HL-60 (cell line): Measurements from ENCODE around the gene GBGT1.

Source experiments
- GABPA ChIP-seq: IDR thresholded peaks from 2 replicates; pipeline ENCODE4 v1.6.1; 2012; ENCODE audit warnings: low read depth
- POLR2AphosphoS5 ChIP-seq: IDR thresholded peaks from 2 replicates; pipeline ENCODE4 v1.6.1; 2012; ENCODE audit warnings: low read depth
- REST ChIP-seq: IDR thresholded peaks from 2 replicates; pipeline ENCODE4 v1.6.1; 2012; ENCODE audit warnings: low read depth; ENCODE audit not compliant: insufficient replicate concordance
- TF ChIP-seq, protein P1 (sequence below): IDR thresholded peaks from one replicate; pipeline ENCODE4 v1.5.1; 2011; ENCODE audit warnings: low read length, control low read depth, inconsistent platforms; ENCODE audit not compliant: insufficient read depth

- TF ChIP-seq REST = no peak
- TF ChIP-seq POLR2AphosphoS5 = no peak
- TF ChIP-seq, protein P1, sequence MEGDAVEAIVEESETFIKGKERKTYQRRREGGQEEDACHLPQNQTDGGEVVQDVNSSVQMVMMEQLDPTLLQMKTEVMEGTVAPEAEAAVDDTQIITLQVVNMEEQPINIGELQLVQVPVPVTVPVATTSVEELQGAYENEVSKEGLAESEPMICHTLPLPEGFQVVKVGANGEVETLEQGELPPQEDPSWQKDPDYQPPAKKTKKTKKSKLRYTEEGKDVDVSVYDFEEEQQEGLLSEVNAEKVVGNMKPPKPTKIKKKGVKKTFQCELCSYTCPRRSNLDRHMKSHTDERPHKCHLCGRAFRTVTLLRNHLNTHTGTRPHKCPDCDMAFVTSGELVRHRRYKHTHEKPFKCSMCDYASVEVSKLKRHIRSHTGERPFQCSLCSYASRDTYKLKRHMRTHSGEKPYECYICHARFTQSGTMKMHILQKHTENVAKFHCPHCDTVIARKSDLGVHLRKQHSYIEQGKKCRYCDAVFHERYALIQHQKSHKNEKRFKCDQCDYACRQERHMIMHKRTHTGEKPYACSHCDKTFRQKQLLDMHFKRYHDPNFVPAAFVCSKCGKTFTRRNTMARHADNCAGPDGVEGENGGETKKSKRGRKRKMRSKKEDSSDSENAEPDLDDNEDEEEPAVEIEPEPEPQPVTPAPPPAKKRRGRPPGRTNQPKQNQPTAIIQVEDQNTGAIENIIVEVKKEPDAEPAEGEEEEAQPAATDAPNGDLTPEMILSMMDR = no peak
- no peak for TF ChIP-seq GABPA
These were observed 30.9 kb upstream of the GBGT1 start for GRCh38 chr9:133194597-133194996.
